Smooth muscle cell (in vitro differentiated cells): ENCODE results near the gene TMEM135. TPM values are rescaled to one million over a fixed set of nuclear protein-coding genes. Genes with fewer than 3 reads are reported as not detected.

Source experiments
- DNase-seq: peaks from one replicate; lab custom pipeline; 2025; ENCODE audit not compliant: unreplicated experiment; lab: John Stamatoyannopoulos, UW
- H2AFZ ChIP-seq: fragments of 200-600 bp; sonication (generic); 2 replicates; pipeline ENCODE4 v1.6.0; 2016; ENCODE audit warnings: antibody characterized with exemption, low read depth, mild to moderate bottlenecking
- H3F3A ChIP-seq: fragments of 200-600 bp; sonication (generic); 2 replicates; pipeline ENCODE4 v1.6.0; 2017; ENCODE audit warnings: antibody characterized with exemption, low read depth
- H3K27ac ChIP-seq: fragments of 200-600 bp; sonication (generic); 2 replicates; pipeline ENCODE4 v1.5.1; 2016; ENCODE audit warnings: low read depth, mild to moderate bottlenecking
- H3K27me3 ChIP-seq: fragments of 200-600 bp; sonication (generic); 2 replicates; pipeline ENCODE4 v1.6.1; 2016; ENCODE audit warnings: low read depth, mild to moderate bottlenecking
- H3K36me3 ChIP-seq: fragments of 200-600 bp; sonication (generic); 2 replicates; pipeline ENCODE4 v1.5.1; 2016; ENCODE audit warnings: low read depth
- H3K4me1 ChIP-seq: fragments of 200-600 bp; sonication (generic); 2 replicates; pipeline ENCODE4 v1.5.1; 2016; ENCODE audit warnings: low read depth
- H3K4me2 ChIP-seq: fragments of 200-600 bp; sonication (generic); 2 replicates; pipeline ENCODE4 v1.6.0; 2016; ENCODE audit warnings: mild to moderate bottlenecking
- H3K4me3 ChIP-seq: fragments of 200-600 bp; sonication (generic); 2 replicates; pipeline ENCODE4 v1.5.1; 2016; ENCODE audit warnings: mild to moderate bottlenecking
- H3K79me2 ChIP-seq: fragments of 200-600 bp; sonication (generic); 2 replicates; pipeline ENCODE4 v1.6.0; 2016; ENCODE audit warnings: low read depth, mild to moderate bottlenecking
- H3K9ac ChIP-seq: fragments of 200-600 bp; sonication (generic); 2 replicates; pipeline ENCODE4 v1.6.0; 2016; ENCODE audit warnings: low read depth
- H3K9me3 ChIP-seq: fragments of 200-600 bp; sonication (generic); replicated peaks from 2 replicates; pipeline ENCODE4 v1.5.1; 2016; ENCODE audit warnings: low read depth
- H4K20me1 ChIP-seq: fragments of 200-600 bp; sonication (generic); 2 replicates; pipeline ENCODE4 v1.6.0; 2016; ENCODE audit warnings: low read depth
- CTCF ChIP-seq: fragments of 200-600 bp; sonication (generic); IDR thresholded peaks from 2 replicates; pipeline ENCODE4 v1.5.1; 2017; ENCODE audit warnings: borderline replicate concordance, mild to moderate bottlenecking, antibody characterized with exemption; ENCODE audit not compliant: insufficient read depth, poor library complexity, severe bottlenecking
- WGBS: methylation state at CpG from one replicate; pipeline ENCODE4 v1.1.7; 2016; ENCODE audit warnings: low lambda C conversion rate; 5-methylcytosine and 5-hydroxymethylcytosine counted together
- polyA plus RNA-seq: library from polyadenylated mRNA; unstranded; fragments of >200 nt; fragmentation: Nextera tagmentation; extraction: Ambion mirVana; gene quantifications from 2 replicates; pipeline ENCODE4 v1.2.1, GENCODE V29; 2016
- total RNA-seq: library from RNA; depleted of rRNA; stranded (reverse); fragments of >200 nt; gene quantifications from 2 replicates; pipeline ENCODE4 v1.2.3, GENCODE V29; 2014

TMEM135 gene
- total and polyA plus RNA-seq, 2 experiments from 2014 or later = 12.4 to 21.7 TPM

- no peak overlapping the region for H3K4me3 ChIP-seq
- no peaks in the 10 kb centered on the region for H3K9me3 ChIP-seq
- no peak for TF ChIP-seq CTCF
- no peaks in the 10 kb centered on the region for H3F3A ChIP-seq
- H3K79me2 ChIP-seq = no peaks in the 10 kb centered on the region
- DNase-seq = no peak
- no peaks in the 10 kb centered on the region for H3K4me1 ChIP-seq
- no peak overlapping the region for H2AFZ ChIP-seq
- no peaks in the 10 kb centered on the region for H4K20me1 ChIP-seq
- WGBS = 96% methylated on average over 2 of the region's 2 CpGs
- no peak overlapping the region for H3K4me2 ChIP-seq
- H3K27me3 ChIP-seq = no peaks in the 10 kb centered on the region
- no peak overlapping the region for H3K9ac ChIP-seq
- H3K36me3 ChIP-seq = no peaks in the 10 kb centered on the region
- H3K27ac ChIP-seq = no peak overlapping the region
Observed at GRCh38 chr11:87315229-87315628, 277.5 kb downstream of the TMEM135 start.

GRCh38 chr11:87316491-87316890, 278.8 kb downstream of the TMEM135 start:
- no peak overlapping the region for H2AFZ ChIP-seq
- no peak overlapping the region for H3K9ac ChIP-seq
- H3F3A ChIP-seq = no peaks in the 10 kb centered on the region
- H3K27me3 ChIP-seq = no peaks in the 10 kb centered on the region
- no peak overlapping the region for H3K27ac ChIP-seq
- no peaks in the 10 kb centered on the region for H3K4me1 ChIP-seq
- no peaks in the 10 kb centered on the region for H3K79me2 ChIP-seq
- no peak for TF ChIP-seq CTCF
- no peaks in the 10 kb centered on the region for H4K20me1 ChIP-seq
- no peak overlapping the region for H3K4me3 ChIP-seq
- H3K9me3 ChIP-seq = no peaks in the 10 kb centered on the region
- no peaks in the 10 kb centered on the region for H3K36me3 ChIP-seq
- no peak for DNase-seq
- no peak overlapping the region for H3K4me2 ChIP-seq

- Histone ChIP-seq H3K27me3 (no peaks in the 10 kb centered on the region), H2AFZ (no peak overlapping the region), H4K20me1 (no peaks in the 10 kb centered on the region), H3K79me2 (no peaks in the 10 kb centered on the region), H3K36me3 (no peaks in the 10 kb centered on the region), H3K4me3 (no peak overlapping the region), H3K9me3 (no peaks in the 10 kb centered on the region), H3K9ac (no peak overlapping the region), H3F3A (no peaks in the 10 kb centered on the region), H3K4me2 (no peak overlapping the region), H3K4me1 (no peaks in the 10 kb centered on the region), H3K27ac (no peak overlapping the region)
- DNase-seq = no peak
- TF ChIP-seq CTCF = no peak
- 76% methylated on average over 2 of the region's 2 CpGs for WGBS
Observed at GRCh38 chr11:87317441-87317840, 279.7 kb downstream of the TMEM135 start.

GRCh38 chr11:87320123-87320522, 282.4 kb downstream of the TMEM135 start:
- Histone ChIP-seq H3F3A (no peaks in the 10 kb centered on the region), H3K36me3 (no peaks in the 10 kb centered on the region), H2AFZ (no peak overlapping the region), H3K4me1 (no peaks in the 10 kb centered on the region), H3K9me3 (no peaks in the 10 kb centered on the region), H3K4me3 (no peak overlapping the region), H3K79me2 (no peaks in the 10 kb centered on the region), H3K9ac (no peak overlapping the region), H4K20me1 (no peaks in the 10 kb centered on the region), H3K4me2 (no peak overlapping the region), H3K27ac (no peak overlapping the region), H3K27me3 (no peaks in the 10 kb centered on the region)
- DNase-seq = no peak
- TF ChIP-seq CTCF = no peak
